ENCODE data around the gene NAA15.
"Not testable (repeated sequence)": the region's sequence is repeated elsewhere in the genome, so short reads cannot be mapped to it uniquely, and the experiment has no call there.

Gene NAA15

GRCh38 chr4:139301113-139301820, at the start of gene NAA15:
NAA15 (plus strand) TSS chr4:139301505; CDS start chr4:139301778, 273 bp downstream.
- DNase-seq (ENCODE audit: low spot score), result peak; percentile 97

- DNase-seq (ENCODE audit: low spot score), result no peak
Observed at GRCh38 chr4:139253046-139253445, 48.3 kb upstream of the NAA15 start.

- no peak for DNase-seq (ENCODE audit: low spot score)
Observed at GRCh38 chr4:139253713-139254112, 47.6 kb upstream of the NAA15 start.

GRCh38 chr4:139255581-139255980, 45.7 kb upstream of the NAA15 start:
- not testable (repeated sequence) for DNase-seq (ENCODE audit: low spot score)

- no peak for DNase-seq (ENCODE audit: low spot score)
Observed at GRCh38 chr4:139256349-139256748, 45.0 kb upstream of the NAA15 start.

GRCh38 chr4:139265654-139266053, 35.7 kb upstream of the NAA15 start:
- no peak for DNase-seq (ENCODE audit: low spot score)

- no peak for DNase-seq (ENCODE audit: low spot score)
Observed at GRCh38 chr4:139266208-139266582, 35.1 kb upstream of the NAA15 start.

GRCh38 chr4:139266583-139267257, 34.6 kb upstream of the NAA15 start:
- peak; percentile 19 for DNase-seq (ENCODE audit: low spot score)

- no peak for DNase-seq (ENCODE audit: low spot score)
Observed at GRCh38 chr4:139267301-139267700, 34.0 kb upstream of the NAA15 start.

- DNase-seq (ENCODE audit: low spot score), result no peak
Observed at GRCh38 chr4:139273835-139274234, 27.5 kb upstream of the NAA15 start.

GRCh38 chr4:139274790-139275189, 26.5 kb upstream of the NAA15 start:
- no peak for DNase-seq (ENCODE audit: low spot score)

- DNase-seq (ENCODE audit: low spot score), result peak; percentile 50
Observed at GRCh38 chr4:139275281-139275735, 26.0 kb upstream of the NAA15 start.

- DNase-seq (ENCODE audit: low spot score), result no peak
Observed at GRCh38 chr4:139278485-139278884, 22.8 kb upstream of the NAA15 start.

- DNase-seq (ENCODE audit: low spot score), result no peak
Observed at GRCh38 chr4:139278912-139279759, 22.2 kb upstream of the NAA15 start.

- DNase-seq (ENCODE audit: low spot score), result no peak
Observed at GRCh38 chr4:139279760-139280620, 21.3 kb upstream of the NAA15 start, which contains the start of gene MGARP. MGARP (minus strand) TSS chr4:139280225; CDS start chr4:139280158, 67 bp downstream.

- DNase-seq (ENCODE audit: low spot score), result no peak
Observed at GRCh38 chr4:139282065-139282720, 19.1 kb upstream of the NAA15 start.

- DNase-seq (ENCODE audit: low spot score), result no peak
Observed at GRCh38 chr4:139282721-139283075, 18.6 kb upstream of the NAA15 start.

- DNase-seq (ENCODE audit: low spot score), result no peak
Observed at GRCh38 chr4:139286186-139286698, 15.1 kb upstream of the NAA15 start.

- peak; percentile 94 for DNase-seq (ENCODE audit: low spot score)
Observed at GRCh38 chr4:139295206-139295941, 5.9 kb upstream of the NAA15 start.

- no peak for DNase-seq (ENCODE audit: low spot score)
Observed at GRCh38 chr4:139295942-139296299, 5.4 kb upstream of the NAA15 start.

All from putamen (tissue), 1 donor.